ENCODE measurements around the gene PAQR5.
A peak's percentile ranks its signal among the peaks of the same experiment; 100 is the strongest.

Gene PAQR5

GRCh38 chr15:69303337-69304181 is 4.8 kb downstream of the PAQR5 start:
- Mint-ChIP-seq H3K4me3 (no peak overlapping the region), H3K27ac (no peak overlapping the region), H3K36me3 (no peaks in the 10 kb centered on the region), H3K9me3 (no peaks in the 10 kb centered on the region), H3K4me1 (peaks cover 7% of the 10 kb centered on the region)
- ATAC-seq, result no peak
- no peak for DNase-seq (ENCODE audit: low spot score in 2 of 2)

- peaks cover 7% of the 10 kb centered on the region for H3K4me1 Mint-ChIP-seq
- H3K4me3 Mint-ChIP-seq, result no peak overlapping the region
- no peak overlapping the region for H3K27ac Mint-ChIP-seq
- ATAC-seq (no peak), DNase-seq (ENCODE audit: low spot score in 2 of 2) (no peak)
- H3K9me3 Mint-ChIP-seq, result no peaks in the 10 kb centered on the region
- H3K36me3 Mint-ChIP-seq, result no peaks in the 10 kb centered on the region
Measured at GRCh38 chr15:69304182-69304545, 5.5 kb downstream of the PAQR5 start.

- Mint-ChIP-seq H3K4me1 (no peaks in the 10 kb centered on the region), H3K4me3 (no peak overlapping the region), H3K9me3 (no peaks in the 10 kb centered on the region), H3K27ac (no peak overlapping the region), H3K36me3 (no peaks in the 10 kb centered on the region)
- ATAC-seq (no peak), DNase-seq (ENCODE audit: low spot score in 2 of 2) (no peak)
Measured at GRCh38 chr15:69305204-69305931, 6.7 kb downstream of the PAQR5 start.

- no peak for DNase-seq (ENCODE audit: low spot score in 2 of 2)
- no peak overlapping the region for H3K4me3 Mint-ChIP-seq
- no peaks in the 10 kb centered on the region for H3K9me3 Mint-ChIP-seq
- no peak overlapping the region for H3K27ac Mint-ChIP-seq
- no peaks in the 10 kb centered on the region for H3K36me3 Mint-ChIP-seq
- H3K4me1 Mint-ChIP-seq, result no peaks in the 10 kb centered on the region
- no peak for ATAC-seq
Measured at GRCh38 chr15:69305933-69306568, 7.3 kb downstream of the PAQR5 start.

GRCh38 chr15:69307939-69308338 is 9.2 kb downstream of the PAQR5 start:
- ATAC-seq (no peak), DNase-seq (ENCODE audit: low spot score in 2 of 2) (no peak)
- Mint-ChIP-seq H3K4me3 (no peak overlapping the region), H3K27ac (no peak overlapping the region), H3K36me3 (no peaks in the 10 kb centered on the region), H3K9me3 (no peaks in the 10 kb centered on the region), H3K4me1 (no peaks in the 10 kb centered on the region)

GRCh38 chr15:69308949-69309348 is 10.2 kb downstream of the PAQR5 start:
- Mint-ChIP-seq H3K4me3 (no peak overlapping the region), H3K36me3 (no peaks in the 10 kb centered on the region), H3K27ac (no peak overlapping the region), H3K9me3 (no peaks in the 10 kb centered on the region), H3K4me1 (no peaks in the 10 kb centered on the region)
- ATAC-seq, result no peak
- no peak for DNase-seq (ENCODE audit: low spot score in 2 of 2)

GRCh38 chr15:69311319-69311721 is 12.6 kb downstream of the PAQR5 start:
- H3K9me3 Mint-ChIP-seq, result no peaks in the 10 kb centered on the region
- no peaks in the 10 kb centered on the region for H3K4me1 Mint-ChIP-seq
- no peak overlapping the region for H3K27ac Mint-ChIP-seq
- DNase-seq (ENCODE audit: low spot score in 2 of 2) (no peak), ATAC-seq (no peak)
- H3K4me3 Mint-ChIP-seq, result no peak overlapping the region
- H3K36me3 Mint-ChIP-seq, result no peaks in the 10 kb centered on the region

GRCh38 chr15:69313432-69314000 is 14.8 kb downstream of the PAQR5 start:
- no peak for ATAC-seq
- Mint-ChIP-seq H3K9me3 (no peaks in the 10 kb centered on the region), H3K4me1 (no peaks in the 10 kb centered on the region), H3K27ac (no peak overlapping the region), H3K4me3 (no peak overlapping the region), H3K36me3 (no peaks in the 10 kb centered on the region)
- DNase-seq (ENCODE audit: low spot score in 2 of 2), result no peak

- no peak for DNase-seq (ENCODE audit: low spot score in 2 of 2)
- Mint-ChIP-seq H3K27ac (no peak overlapping the region), H3K9me3 (no peaks in the 10 kb centered on the region), H3K4me1 (no peaks in the 10 kb centered on the region), H3K4me3 (no peak overlapping the region), H3K36me3 (no peaks in the 10 kb centered on the region)
- no peak for ATAC-seq
Measured at GRCh38 chr15:69314131-69314530, 15.4 kb downstream of the PAQR5 start.

GRCh38 chr15:69314736-69315135 is 16.0 kb downstream of the PAQR5 start:
- Mint-ChIP-seq H3K4me1 (no peaks in the 10 kb centered on the region), H3K36me3 (no peaks in the 10 kb centered on the region), H3K9me3 (no peaks in the 10 kb centered on the region), H3K4me3 (no peak overlapping the region), H3K27ac (no peak overlapping the region)
- no peak for DNase-seq (ENCODE audit: low spot score in 2 of 2)
- ATAC-seq, result no peak

- DNase-seq (ENCODE audit: low spot score in 2 of 2), result no peak
- ATAC-seq, result no peak
- Mint-ChIP-seq H3K4me3 (no peak overlapping the region), H3K27ac (no peak overlapping the region), H3K4me1 (no peaks in the 10 kb centered on the region), H3K9me3 (no peaks in the 10 kb centered on the region), H3K36me3 (no peaks in the 10 kb centered on the region)
Measured at GRCh38 chr15:69315402-69316110, 16.8 kb downstream of the PAQR5 start.

- H3K4me3 Mint-ChIP-seq, result no peak overlapping the region
- H3K27ac Mint-ChIP-seq, result no peak overlapping the region
- no peak for DNase-seq (ENCODE audit: low spot score in 2 of 2)
- H3K9me3 Mint-ChIP-seq, result no peaks in the 10 kb centered on the region
- peaks cover 6% of the 10 kb centered on the region for H3K4me1 Mint-ChIP-seq
- H3K36me3 Mint-ChIP-seq, result no peaks in the 10 kb centered on the region
- ATAC-seq, result no peak
Measured at GRCh38 chr15:69316291-69316690, 17.6 kb downstream of the PAQR5 start.

- DNase-seq (ENCODE audit: low spot score in 2 of 2), result no peak
Measured at GRCh38 chr15:69317392-69317841, 18.7 kb downstream of the PAQR5 start.

GRCh38 chr15:69318033-69318432 is 19.3 kb downstream of the PAQR5 start:
- H3K36me3 Mint-ChIP-seq, result no peaks in the 10 kb centered on the region
- no peak for DNase-seq (ENCODE audit: low spot score in 2 of 2)

More at GRCh38 chr15:69317392-69317841, 18.7 kb downstream of the PAQR5 start:
- H3K4me3 Mint-ChIP-seq, result no peak overlapping the region
- H3K4me1 Mint-ChIP-seq, result peaks cover 7% of the 10 kb centered on the region
- no peaks in the 10 kb centered on the region for H3K36me3 Mint-ChIP-seq
- H3K27ac Mint-ChIP-seq, result no peak overlapping the region
- peak; percentile 19 for ATAC-seq
- H3K9me3 Mint-ChIP-seq, result no peaks in the 10 kb centered on the region

More at GRCh38 chr15:69318033-69318432, 19.3 kb downstream of the PAQR5 start:
- no peak overlapping the region for H3K27ac Mint-ChIP-seq
- no peak overlapping the region for H3K4me3 Mint-ChIP-seq
- H3K4me1 Mint-ChIP-seq, result peaks cover 7% of the 10 kb centered on the region
- no peak for ATAC-seq
- no peaks in the 10 kb centered on the region for H3K9me3 Mint-ChIP-seq

All from stimulated activated effector memory CD8-positive, alpha-beta T cell treated with anti-CD3 and anti-CD28 coated beads, Interleukin-12 subunit alpha, Interleukin-12 subunit beta, amount 100 ng/mL, for 72 hours (primary cell).